GM23248 (cell line): ENCODE data around the gene MBP. TPM values are rescaled to one million over a fixed set of nuclear protein-coding genes. Genes with fewer than 3 reads are reported as not detected.

Experiments
- DNase-seq: peaks from one replicate; pipeline ENCODE4 v3.0.0-alpha.2; 2015
- H2AFZ ChIP-seq: fragments of 200-600 bp; sonication (generic); 2 replicates; pipeline ENCODE4 v1.6.1; 2016; ENCODE audit warnings: antibody characterized with exemption
- H3F3A ChIP-seq: fragments of 200-600 bp; sonication (generic); 2 replicates; pipeline ENCODE4 v1.6.1; 2016; ENCODE audit warnings: mild to moderate bottlenecking, antibody characterized with exemption, mixed run types; ENCODE audit not compliant: insufficient read depth
- H3K27ac ChIP-seq: fragments of 200-600 bp; sonication (generic); 2 replicates; pipeline ENCODE4 v1.5.1; 2016; ENCODE audit warnings: mild to moderate bottlenecking
- H3K27me3 ChIP-seq: fragments of 200-600 bp; sonication (generic); replicated peaks from 2 replicates; pipeline ENCODE4 v1.6.1; 2016; ENCODE audit warnings: mild to moderate bottlenecking; ENCODE audit not compliant: insufficient read depth
- H3K36me3 ChIP-seq: fragments of 200-600 bp; sonication (generic); 2 replicates; pipeline ENCODE4 v1.6.1; 2016; ENCODE audit warnings: low read depth, mild to moderate bottlenecking
- H3K4me1 ChIP-seq: fragments of 200-600 bp; sonication (generic); 2 replicates; pipeline ENCODE4 v1.6.1; 2016; ENCODE audit warnings: mild to moderate bottlenecking; ENCODE audit not compliant: insufficient read depth
- H3K4me2 ChIP-seq: fragments of 200-600 bp; sonication (generic); one replicate; pipeline ENCODE4 v1.6.1; 2016; ENCODE audit warnings: mild to moderate bottlenecking; ENCODE audit not compliant: unreplicated experiment
- H3K4me3 ChIP-seq: fragments of 200-600 bp; sonication (generic); 2 replicates; pipeline ENCODE4 v1.5.1; 2016; ENCODE audit warnings: mild to moderate bottlenecking
- H3K79me2 ChIP-seq: fragments of 200-600 bp; sonication (generic); 2 replicates; pipeline ENCODE4 v1.6.1; 2016; ENCODE audit warnings: mild to moderate bottlenecking; ENCODE audit not compliant: insufficient read depth
- H3K9ac ChIP-seq: fragments of 200-600 bp; sonication (generic); 2 replicates; pipeline ENCODE4 v1.6.1; 2016; ENCODE audit warnings: mild to moderate bottlenecking
- H3K9me2 ChIP-seq: fragments of 200-600 bp; sonication (generic); 2 replicates; pipeline ENCODE4 v1.6.1; 2016; ENCODE audit warnings: mixed run types, mild to moderate bottlenecking, moderate library complexity; ENCODE audit not compliant: insufficient read depth
- H3K9me3 ChIP-seq: fragments of 200-600 bp; sonication (generic); one replicate; pipeline ENCODE4 v1.6.1; 2017; ENCODE audit warnings: low read depth
- H4K20me1 ChIP-seq: fragments of 200-600 bp; sonication (generic); 2 replicates; pipeline ENCODE4 v1.6.0; 2016; ENCODE audit not compliant: insufficient read depth
- EZH2 ChIP-seq: fragments of 200-600 bp; sonication (generic); IDR thresholded peaks from 2 replicates; pipeline ENCODE4 v1.6.1; 2018; ENCODE audit warnings: antibody characterized with exemption, mild to moderate bottlenecking; ENCODE audit not compliant: insufficient read depth, poor library complexity, severe bottlenecking
- EZH2phosphoT487 ChIP-seq: fragments of 200-600 bp; sonication (generic); IDR thresholded peaks from 2 replicates; pipeline ENCODE4 v1.6.1; 2018; ENCODE audit warnings: antibody characterized with exemption, moderate library complexity, mild to moderate bottlenecking, low read depth; ENCODE audit not compliant: insufficient read depth
- WGBS, 2 experiments: methylation state at CpG; one replicate each; pipeline ENCODE4 v1.1.6; 2015 to 2017; ENCODE audit warnings: low lambda C conversion rate in 2 of 2, low coverage in 1 of 2; ENCODE audit errors: missing lambda C conversion rate in 2 of 2; 5-methylcytosine and 5-hydroxymethylcytosine counted together
- in situ Hi-C: fragments of 300-500 bp; cut with MboI; formaldehyde crosslinking; loops from 2 replicates; pipeline ENCODE4 v1.15.0; 2020
- polyA plus RNA-seq: library from polyadenylated mRNA; unstranded; fragments of >200 nt; fragmentation: Nextera tagmentation; extraction: Ambion mirVana; gene quantifications from 2 replicates; pipeline ENCODE4 v1.2.1, GENCODE V29; 2016
- total RNA-seq: library from RNA; depleted of rRNA; stranded (reverse); fragments of >200 nt; shearing (Covaris generic); gene quantifications from 2 replicates; pipeline ENCODE4 v1.2.3, GENCODE V29; 2014

The MBP gene
- total and polyA plus RNA-seq, 2 experiments from 2014 or later: 2.2 to 2.9 TPM

GRCh38 chr18:77078690-77079070 is 53.9 kb downstream of the MBP start:
- no peak for TF ChIP-seq EZH2phosphoT487
- no peak for TF ChIP-seq EZH2
- Histone ChIP-seq H3K9me2 (no peaks in the 10 kb centered on the region), H3K36me3 (no peaks in the 10 kb centered on the region), H4K20me1 (no peaks in the 10 kb centered on the region), H3K4me2 (no peak overlapping the region), H3K9me3 (no peaks in the 10 kb centered on the region), H3K4me1 (0 out of 2 replicates have a peak, but pooled peaks cover 7% of the 10 kb centered on the region), H3K27me3 (no peaks in the 10 kb centered on the region), H3K4me3 (no peak overlapping the region), H3F3A (peaks cover 7% of the 10 kb centered on the region; the same call in 1 of the 2 replicates), H2AFZ (no peak overlapping the region), H3K27ac (no peak overlapping the region), H3K79me2 (no peaks in the 10 kb centered on the region), H3K9ac (no peak overlapping the region)
- WGBS, 2 experiments: 94 to 100% methylated on average over 5 of the region's 5 CpGs
- in situ Hi-C loops: no loop called here
- no peak for DNase-seq

DNA sequence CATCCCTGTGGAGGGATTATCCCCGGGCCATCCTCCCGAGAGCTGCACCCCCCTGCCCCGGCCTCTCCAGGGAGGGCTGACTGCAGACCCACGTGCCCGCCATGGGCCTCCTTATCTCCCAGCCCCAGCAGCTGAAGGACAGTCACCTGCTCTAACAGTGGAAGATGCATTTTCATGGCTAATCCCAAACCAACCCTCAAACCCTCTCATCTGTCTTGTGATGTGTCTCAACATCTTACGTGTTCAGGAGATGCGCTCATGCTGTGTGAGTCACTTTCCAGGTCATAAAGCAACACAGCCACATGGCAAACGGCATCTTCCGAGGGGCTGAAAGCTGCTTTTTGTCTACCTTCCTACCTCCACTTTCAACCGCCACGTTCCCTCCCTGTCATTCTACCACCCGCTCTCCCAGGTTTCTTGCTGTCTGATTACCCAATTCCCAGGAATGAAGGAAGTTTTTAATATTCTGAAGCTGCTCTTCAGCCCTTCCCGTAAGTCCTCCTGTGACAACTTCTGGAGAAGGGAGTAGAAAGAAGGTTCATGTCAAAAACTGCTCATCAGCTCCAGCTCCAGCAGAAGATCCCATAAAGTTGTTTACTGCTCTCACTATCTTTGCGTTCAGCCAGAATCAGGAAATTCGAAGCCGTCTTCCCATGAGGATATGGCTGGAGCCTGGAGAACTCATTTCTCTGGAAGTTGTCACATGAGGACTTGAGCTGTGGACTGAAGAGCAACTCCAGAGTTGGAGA is 54.5 kb downstream of the MBP start:
- no peak overlapping the region for H3K4me3 ChIP-seq
- 83 to 87% methylated on average over 16 of the region's 16 CpGs for WGBS, 2 experiments
- H3K79me2 ChIP-seq: no peaks in the 10 kb centered on the region
- H3F3A ChIP-seq: peaks cover 7% of the 10 kb centered on the region; the same call in 1 of the 2 replicates
- no peak overlapping the region for H3K9ac ChIP-seq
- TF ChIP-seq EZH2phosphoT487: no peak
- no peak for TF ChIP-seq EZH2
- no peak overlapping the region for H2AFZ ChIP-seq
- H3K36me3 ChIP-seq: no peaks in the 10 kb centered on the region
- peak; percentile 66 for DNase-seq
- no peaks in the 10 kb centered on the region for H4K20me1 ChIP-seq
- H3K4me2 ChIP-seq: no peak overlapping the region
- H3K27me3 ChIP-seq: no peaks in the 10 kb centered on the region
- no peak overlapping the region for H3K27ac ChIP-seq
- no peaks in the 10 kb centered on the region for H3K9me3 ChIP-seq
- in situ Hi-C loops: no loop called here
- H3K4me1 ChIP-seq: 0 out of 2 replicates have a peak, but pooled peaks cover 7% of the 10 kb centered on the region
- no peaks in the 10 kb centered on the region for H3K9me2 ChIP-seq

- in situ Hi-C loops: no loop called here
- TF ChIP-seq EZH2 (no peak), EZH2phosphoT487 (no peak)
- WGBS, 2 experiments: 91 to 93% methylated on average over 7 of the region's 7 CpGs
Observed at GRCh38 chr18:77077401-77077800, 55.2 kb downstream of the MBP start.

DNA sequence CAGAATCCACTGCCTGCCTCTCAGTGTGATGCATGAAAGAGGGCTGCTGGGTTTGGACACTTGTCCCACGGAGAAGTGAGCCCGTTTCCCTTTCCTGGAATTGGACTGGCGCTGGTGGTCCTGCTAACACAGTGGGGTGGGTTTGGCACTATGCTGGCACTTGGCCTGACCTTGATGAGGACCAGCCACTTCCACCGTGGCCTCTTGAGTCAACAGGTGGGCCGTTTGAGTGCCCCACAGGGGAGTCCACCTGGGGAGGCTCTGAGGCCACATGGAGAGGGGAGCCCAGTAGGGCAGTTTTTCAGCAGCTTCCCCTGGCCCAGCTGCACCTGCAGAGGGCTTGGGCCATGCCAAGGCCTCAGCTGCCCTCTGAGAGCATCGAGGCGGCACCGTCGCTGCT is 56.5 kb downstream of the MBP start:
- 86 to 89% methylated on average over 9 of the region's 9 CpGs for WGBS, 2 experiments
- in situ Hi-C loops: no loop called here
- H3K27me3 ChIP-seq: no peaks in the 10 kb centered on the region

More at GRCh38 chr18:77077401-77077800, 55.2 kb downstream of the MBP start:
- Histone ChIP-seq H3K27me3 (no peaks in the 10 kb centered on the region), H3K79me2 (no peaks in the 10 kb centered on the region), H3K4me3 (no peak overlapping the region), H3K4me2 (no peak overlapping the region), H3F3A (peaks cover 12% of the 10 kb centered on the region), H3K9me3 (no peaks in the 10 kb centered on the region), H3K9ac (no peak overlapping the region), H3K9me2 (no peaks in the 10 kb centered on the region), H3K36me3 (no peaks in the 10 kb centered on the region), H3K4me1 (peaks cover 12% of the 10 kb centered on the region), H3K27ac (no peak overlapping the region), H4K20me1 (no peaks in the 10 kb centered on the region), H2AFZ (no peak overlapping the region)
- DNase-seq: no peak

More for the DNA sequence above, 56.5 kb downstream of the MBP start:
- H3K4me3 ChIP-seq: no peak overlapping the region
- no peak overlapping the region for H3K27ac ChIP-seq
- H3K9ac ChIP-seq: no peak overlapping the region
- TF ChIP-seq EZH2 (no peak), EZH2phosphoT487 (no peak)
- peaks cover 22% of the 10 kb centered on the region for H3K4me1 ChIP-seq
- no peaks in the 10 kb centered on the region for H3K9me3 ChIP-seq
- H2AFZ ChIP-seq: no peak overlapping the region
- no peaks in the 10 kb centered on the region for H3K79me2 ChIP-seq
- H4K20me1 ChIP-seq: no peaks in the 10 kb centered on the region
- H3K4me2 ChIP-seq: no peak overlapping the region
- H3K9me2 ChIP-seq: no peaks in the 10 kb centered on the region
- DNase-seq: no peak
- peaks cover 13% of the 10 kb centered on the region for H3F3A ChIP-seq
- H3K36me3 ChIP-seq: no peaks in the 10 kb centered on the region
